ENCODE data around the gene TM9SF2. TPM values are rescaled to one million over a fixed set of nuclear protein-coding genes. Genes with fewer than 3 reads are reported as not detected.
A peak's percentile ranks its signal among the peaks of the same experiment; 100 is the strongest.

The TM9SF2 gene
- total RNA-seq, 1 donor from 2014 or later = 74.1 TPM

DNA sequence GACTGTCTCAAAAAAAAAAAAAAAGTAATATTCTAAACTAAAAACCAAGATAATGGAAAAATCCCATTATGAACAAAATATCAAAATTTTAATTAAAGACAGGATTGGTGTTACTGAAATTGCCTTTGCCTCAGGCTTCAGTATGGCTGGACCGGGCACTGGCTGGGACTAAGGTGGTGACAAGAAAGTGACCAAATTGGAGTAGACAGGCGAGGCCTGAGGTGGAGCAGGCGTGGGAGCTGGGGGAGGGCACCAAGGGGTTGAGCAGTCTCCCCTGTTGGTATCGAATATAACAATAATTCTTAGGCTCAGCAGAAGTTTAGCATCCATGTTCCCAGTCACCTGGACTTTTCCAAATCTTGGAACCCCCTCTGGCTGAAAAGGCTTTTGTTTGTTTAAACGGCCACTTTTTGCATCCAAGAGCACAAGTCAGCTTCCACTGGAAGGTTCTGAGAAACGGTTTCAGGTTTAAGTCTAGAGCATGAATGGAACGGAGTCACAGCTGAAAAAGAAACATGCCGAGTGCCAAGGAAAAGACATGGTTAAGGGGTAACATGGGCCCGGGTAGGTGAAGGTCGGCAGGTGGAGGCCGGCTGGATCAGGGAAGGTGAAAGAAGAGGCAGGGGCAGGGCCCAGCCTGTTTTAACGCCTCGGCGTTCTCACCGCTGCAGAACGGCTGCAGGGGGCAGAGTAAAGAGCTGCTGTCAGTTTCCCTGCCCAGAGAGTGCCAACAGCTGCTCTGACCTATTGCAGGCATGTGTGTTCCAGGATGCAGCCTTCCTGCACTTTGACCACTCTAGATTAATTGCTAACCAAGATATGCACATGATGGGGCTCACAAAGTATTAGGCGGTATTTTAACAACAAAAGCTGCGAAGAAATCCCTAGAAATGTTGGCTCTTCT lies 104.4 kb downstream of the TM9SF2 start:
- peak; percentile 44 for DNase-seq
- peak overlapping the region; percentile 86 for H3K27ac Mint-ChIP-seq (ENCODE audit: unreplicated experiment)
- peaks cover 6% of the 10 kb centered on the region for H3K27me3 Mint-ChIP-seq (ENCODE audit: unreplicated experiment)
- H3K36me3 Mint-ChIP-seq (ENCODE audit: unreplicated experiment) = no peaks in the 10 kb centered on the region
- H3K4me1 Mint-ChIP-seq (ENCODE audit: low read depth, unreplicated experiment) = peaks cover 4% of the 10 kb centered on the region
- H3K9me3 Mint-ChIP-seq (ENCODE audit: unreplicated experiment) = peaks cover 7% of the 10 kb centered on the region
- TF ChIP-seq, protein P1, sequence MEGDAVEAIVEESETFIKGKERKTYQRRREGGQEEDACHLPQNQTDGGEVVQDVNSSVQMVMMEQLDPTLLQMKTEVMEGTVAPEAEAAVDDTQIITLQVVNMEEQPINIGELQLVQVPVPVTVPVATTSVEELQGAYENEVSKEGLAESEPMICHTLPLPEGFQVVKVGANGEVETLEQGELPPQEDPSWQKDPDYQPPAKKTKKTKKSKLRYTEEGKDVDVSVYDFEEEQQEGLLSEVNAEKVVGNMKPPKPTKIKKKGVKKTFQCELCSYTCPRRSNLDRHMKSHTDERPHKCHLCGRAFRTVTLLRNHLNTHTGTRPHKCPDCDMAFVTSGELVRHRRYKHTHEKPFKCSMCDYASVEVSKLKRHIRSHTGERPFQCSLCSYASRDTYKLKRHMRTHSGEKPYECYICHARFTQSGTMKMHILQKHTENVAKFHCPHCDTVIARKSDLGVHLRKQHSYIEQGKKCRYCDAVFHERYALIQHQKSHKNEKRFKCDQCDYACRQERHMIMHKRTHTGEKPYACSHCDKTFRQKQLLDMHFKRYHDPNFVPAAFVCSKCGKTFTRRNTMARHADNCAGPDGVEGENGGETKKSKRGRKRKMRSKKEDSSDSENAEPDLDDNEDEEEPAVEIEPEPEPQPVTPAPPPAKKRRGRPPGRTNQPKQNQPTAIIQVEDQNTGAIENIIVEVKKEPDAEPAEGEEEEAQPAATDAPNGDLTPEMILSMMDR (IDR thresholded peaks at IDR 0.05; ENCODE audit: partially characterized antibody, unreplicated experiment) = no peak
- H3K4me3 Mint-ChIP-seq (ENCODE audit: unreplicated experiment) = peak overlapping the region; percentile 85

DNA sequence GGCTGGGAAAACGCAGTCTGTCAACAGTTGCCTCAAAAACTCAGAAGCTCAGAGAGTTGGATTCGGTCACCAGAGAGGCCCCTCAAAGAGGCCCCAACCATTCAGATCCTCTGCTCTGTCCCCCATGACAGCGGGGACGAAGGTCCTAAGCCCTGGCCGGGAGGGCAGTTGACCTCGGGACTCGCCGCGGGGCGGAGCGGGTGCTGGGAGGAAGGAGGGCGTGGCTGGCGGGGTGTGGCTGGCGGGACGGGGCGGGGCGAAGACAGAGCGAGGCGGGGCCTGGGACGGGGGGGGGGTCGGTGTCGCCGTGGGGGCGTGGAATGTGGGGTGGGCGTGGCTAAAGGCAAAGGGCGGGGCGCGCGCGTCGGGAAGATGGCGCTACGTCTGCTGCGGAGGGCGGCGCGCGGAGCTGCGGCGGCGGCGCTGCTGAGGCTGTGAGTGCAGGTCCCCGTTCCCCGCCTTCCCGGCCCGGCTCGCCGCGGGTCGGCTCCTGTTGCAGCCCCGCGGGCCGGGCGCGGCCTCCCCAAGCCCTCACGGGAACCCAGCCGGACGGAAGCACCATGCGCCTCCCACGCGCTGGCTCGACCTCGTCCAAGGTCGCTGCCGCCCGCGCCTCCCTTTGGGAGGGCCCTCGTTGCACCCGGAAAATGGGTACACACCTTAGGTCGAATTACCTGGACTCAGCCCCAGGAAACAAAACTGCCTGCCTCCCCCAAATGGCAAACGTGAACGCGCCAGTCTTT lies 105.2 kb downstream of the TM9SF2 start, which contains the start of gene CLYBL:
TSS of gene CLYBL (plus strand) at position 367 of the 743 bp plus-strand sequence.
- Mint-ChIP-seq H3K9me3 (ENCODE audit: unreplicated experiment) (peaks cover 7% of the 10 kb centered on the region), H3K4me3 (ENCODE audit: unreplicated experiment) (peak within 1 kb of the TSS; percentile 85), H3K27me3 (ENCODE audit: unreplicated experiment) (peaks cover 6% of the 10 kb centered on the region), H3K4me1 (ENCODE audit: low read depth, unreplicated experiment) (peaks cover 4% of the 10 kb centered on the region), H3K36me3 (ENCODE audit: unreplicated experiment) (no peaks in the 10 kb centered on the region), H3K27ac (ENCODE audit: unreplicated experiment) (peak within 1 kb of the TSS; percentile 86)
- TF ChIP-seq, protein P1 (IDR thresholded peaks at IDR 0.05; ENCODE audit: partially characterized antibody, unreplicated experiment) = no peak
- peak; percentile 97 for DNase-seq

DNA sequence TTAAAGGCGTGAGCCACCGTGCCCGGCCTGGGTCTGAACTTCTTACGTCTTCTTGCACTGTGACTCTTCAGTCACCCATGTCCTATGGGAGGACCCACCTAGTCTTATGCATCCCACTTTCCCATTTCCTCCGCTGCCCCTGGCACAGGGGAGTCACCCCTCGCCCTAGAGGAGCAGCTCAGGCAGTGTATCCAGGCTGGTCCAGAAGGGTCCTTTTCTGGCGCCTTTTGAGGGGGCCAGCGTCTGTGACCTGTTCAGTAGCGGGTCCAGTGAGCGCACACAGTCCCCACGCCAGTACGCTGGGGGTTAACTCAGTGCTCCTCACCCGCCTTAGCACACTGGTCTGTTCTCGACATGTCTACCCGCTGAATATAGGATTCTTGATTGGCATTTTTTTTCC lies 107.1 kb downstream of the TM9SF2 start:
- peaks cover 6% of the 10 kb centered on the region for H3K27me3 Mint-ChIP-seq (ENCODE audit: unreplicated experiment)
- DNase-seq = no peak

DNA sequence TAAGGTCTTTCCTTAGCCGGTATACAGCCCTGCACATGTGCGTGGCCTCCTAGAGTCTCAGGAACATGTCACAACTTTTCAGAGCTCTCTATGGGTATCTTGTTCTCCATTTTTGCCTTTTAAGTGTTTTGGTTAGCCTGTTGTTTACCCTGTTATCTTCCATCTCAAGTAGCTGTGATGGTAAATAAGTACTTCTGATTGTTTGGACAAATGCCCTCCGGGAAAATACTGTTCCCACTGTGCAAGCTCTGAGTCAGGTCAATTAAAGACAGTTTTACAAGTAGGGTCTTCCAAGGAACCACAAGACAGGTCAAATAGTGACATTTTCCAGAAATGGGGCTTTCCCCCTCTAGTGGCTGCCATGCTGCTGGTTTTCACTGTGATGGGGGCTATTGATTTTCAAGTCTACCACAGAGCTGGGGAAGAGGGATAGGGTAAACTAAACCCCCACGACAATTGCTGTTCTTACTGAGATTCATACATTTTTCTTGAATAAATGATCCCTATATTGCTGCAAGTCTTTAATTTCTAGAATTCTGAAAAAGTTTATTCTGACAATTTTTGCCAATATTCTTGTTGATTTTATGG lies 109.5 kb downstream of the TM9SF2 start:
- Mint-ChIP-seq H3K27me3 (ENCODE audit: unreplicated experiment) (peaks cover 7% of the 10 kb centered on the region), H3K36me3 (ENCODE audit: unreplicated experiment) (no peaks in the 10 kb centered on the region), H3K9me3 (ENCODE audit: unreplicated experiment) (peaks cover 6% of the 10 kb centered on the region), H3K4me3 (ENCODE audit: unreplicated experiment) (no peak overlapping the region), H3K4me1 (ENCODE audit: low read depth, unreplicated experiment) (peaks cover under 1% of the 10 kb centered on the region), H3K27ac (ENCODE audit: unreplicated experiment) (no peak overlapping the region)
- no peak for DNase-seq
- TF ChIP-seq, protein P1 (IDR thresholded peaks at IDR 0.05; ENCODE audit: partially characterized antibody, unreplicated experiment) = no peak

More for the DNA sequence above, 107.1 kb downstream of the TM9SF2 start:
- peaks cover 4% of the 10 kb centered on the region for H3K4me1 Mint-ChIP-seq (ENCODE audit: low read depth, unreplicated experiment)
- H3K9me3 Mint-ChIP-seq (ENCODE audit: unreplicated experiment) = peaks cover 7% of the 10 kb centered on the region
- H3K27ac Mint-ChIP-seq (ENCODE audit: unreplicated experiment) = no peak overlapping the region
- no peak overlapping the region for H3K4me3 Mint-ChIP-seq (ENCODE audit: unreplicated experiment)
- TF ChIP-seq, protein P1 (IDR thresholded peaks at IDR 0.05; ENCODE audit: partially characterized antibody, unreplicated experiment) = no peak
- no peaks in the 10 kb centered on the region for H3K36me3 Mint-ChIP-seq (ENCODE audit: unreplicated experiment)

Other genes starting within 250 kb of the TM9SF2 start
- not detected for gene GPR18, start 243.1 kb upstream of the TM9SF2 start, total RNA-seq (ENCODE audit: unreplicated experiment)
- gene GPR183, start 194.1 kb upstream of the TM9SF2 start, total RNA-seq (ENCODE audit: unreplicated experiment) = not detected
- gene CLYBL, start 105.2 kb downstream of the TM9SF2 start, total RNA-seq (ENCODE audit: unreplicated experiment) = 4.6 TPM

Data from glutamatergic neuron (in vitro differentiated cells).